ENCODE measurements around the gene CAMSAP2. TPM values are rescaled to one million over a fixed set of nuclear protein-coding genes. Genes with fewer than 3 reads are reported as not detected.

Gene CAMSAP2
- total RNA-seq, 2 experiments from 2014 or later: 2.0 to 2.4 TPM

DNA sequence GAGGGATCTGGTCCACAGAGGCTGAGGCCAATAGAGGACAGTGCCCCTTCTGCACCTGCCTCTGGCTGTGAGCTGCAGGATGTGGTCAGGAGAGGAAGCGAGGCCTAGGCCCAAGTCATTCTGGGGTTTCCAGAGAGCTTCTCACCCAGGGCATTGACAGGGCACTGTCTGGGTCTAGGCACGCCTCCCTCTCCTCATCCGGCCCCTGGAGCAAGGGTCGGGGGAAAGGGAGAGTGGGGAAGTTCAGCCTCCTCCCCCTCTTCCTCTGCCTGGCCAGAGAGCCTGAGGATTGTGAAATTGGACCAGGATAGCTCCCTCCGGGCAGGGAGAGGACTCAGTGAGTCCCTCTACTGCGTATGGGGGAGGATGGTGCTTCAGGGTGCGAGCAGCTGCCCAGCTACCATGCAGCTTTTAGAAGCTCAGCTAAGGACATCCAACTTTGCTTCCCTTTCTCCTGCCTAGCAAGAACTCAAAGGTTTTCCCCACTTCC lies 149.7 kb downstream of the CAMSAP2 start:
- H3K36me3 Mint-ChIP-seq: no peaks in the 10 kb centered on the region
- peak overlapping the region; percentile 22 for H3K4me3 Mint-ChIP-seq
- peak; percentile 77 for DNase-seq
- no peaks in the 10 kb centered on the region for H3K9me3 Mint-ChIP-seq
- H3K27me3 Mint-ChIP-seq: peaks cover 26% of the 10 kb centered on the region
- H3K27ac Mint-ChIP-seq: peak overlapping the region; percentile 46
- peaks cover 57% of the 10 kb centered on the region for H3K4me1 Mint-ChIP-seq

DNA sequence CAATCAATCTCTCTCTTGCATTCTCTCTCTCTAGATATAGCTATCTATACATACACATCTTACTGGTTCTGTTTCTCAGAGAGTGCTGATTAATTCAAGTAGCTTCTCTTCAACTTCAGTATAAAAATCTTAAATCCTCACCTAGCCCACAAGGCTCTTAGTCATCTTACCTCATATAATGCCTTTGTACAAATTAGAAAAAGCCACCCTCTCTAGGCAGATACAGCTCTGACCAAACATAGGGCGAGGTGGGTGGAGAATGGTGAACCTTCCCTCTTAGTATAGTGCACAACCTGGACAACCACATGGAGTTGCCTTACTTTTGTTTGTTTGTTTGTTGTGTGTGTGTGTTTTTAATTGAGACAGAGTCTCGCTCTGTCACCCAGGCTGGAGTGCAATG lies 150.9 kb downstream of the CAMSAP2 start:
- H3K27me3 Mint-ChIP-seq: peaks cover 38% of the 10 kb centered on the region
- DNase-seq: peak; percentile 53
- H3K4me3 Mint-ChIP-seq: peak overlapping the region; percentile 20
- peak overlapping the region; percentile 26 for H3K27ac Mint-ChIP-seq
- H3K4me1 Mint-ChIP-seq: peaks cover 57% of the 10 kb centered on the region
- H3K9me3 Mint-ChIP-seq: no peaks in the 10 kb centered on the region
- H3K36me3 Mint-ChIP-seq: no peaks in the 10 kb centered on the region

DNA sequence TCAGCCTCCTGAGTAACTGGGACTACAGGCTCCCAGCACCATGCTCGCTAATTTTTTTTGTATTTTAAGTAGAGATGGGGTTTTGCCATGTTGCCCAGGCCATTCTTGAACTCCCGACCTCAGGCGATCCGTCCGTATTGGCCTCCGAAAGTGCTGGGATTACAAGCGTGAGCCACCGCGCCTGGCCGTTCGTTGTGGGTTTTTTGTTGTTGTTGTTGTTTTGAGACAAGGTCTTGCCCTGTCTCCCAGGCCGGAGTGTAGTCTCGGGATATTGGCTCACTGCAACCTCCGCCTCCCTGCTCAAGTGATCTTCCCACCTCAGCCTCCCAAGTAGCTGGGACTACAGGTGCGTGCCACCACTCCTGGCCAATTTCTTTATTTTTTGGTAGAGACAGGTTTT lies 151.3 kb downstream of the CAMSAP2 start:
- Mint-ChIP-seq H3K36me3 (no peaks in the 10 kb centered on the region), H3K4me3 (no peak overlapping the region), H3K27ac (no peak overlapping the region), H3K4me1 (peaks cover 57% of the 10 kb centered on the region), H3K27me3 (peaks cover 43% of the 10 kb centered on the region), H3K9me3 (no peaks in the 10 kb centered on the region)
- DNase-seq: no peak

DNA sequence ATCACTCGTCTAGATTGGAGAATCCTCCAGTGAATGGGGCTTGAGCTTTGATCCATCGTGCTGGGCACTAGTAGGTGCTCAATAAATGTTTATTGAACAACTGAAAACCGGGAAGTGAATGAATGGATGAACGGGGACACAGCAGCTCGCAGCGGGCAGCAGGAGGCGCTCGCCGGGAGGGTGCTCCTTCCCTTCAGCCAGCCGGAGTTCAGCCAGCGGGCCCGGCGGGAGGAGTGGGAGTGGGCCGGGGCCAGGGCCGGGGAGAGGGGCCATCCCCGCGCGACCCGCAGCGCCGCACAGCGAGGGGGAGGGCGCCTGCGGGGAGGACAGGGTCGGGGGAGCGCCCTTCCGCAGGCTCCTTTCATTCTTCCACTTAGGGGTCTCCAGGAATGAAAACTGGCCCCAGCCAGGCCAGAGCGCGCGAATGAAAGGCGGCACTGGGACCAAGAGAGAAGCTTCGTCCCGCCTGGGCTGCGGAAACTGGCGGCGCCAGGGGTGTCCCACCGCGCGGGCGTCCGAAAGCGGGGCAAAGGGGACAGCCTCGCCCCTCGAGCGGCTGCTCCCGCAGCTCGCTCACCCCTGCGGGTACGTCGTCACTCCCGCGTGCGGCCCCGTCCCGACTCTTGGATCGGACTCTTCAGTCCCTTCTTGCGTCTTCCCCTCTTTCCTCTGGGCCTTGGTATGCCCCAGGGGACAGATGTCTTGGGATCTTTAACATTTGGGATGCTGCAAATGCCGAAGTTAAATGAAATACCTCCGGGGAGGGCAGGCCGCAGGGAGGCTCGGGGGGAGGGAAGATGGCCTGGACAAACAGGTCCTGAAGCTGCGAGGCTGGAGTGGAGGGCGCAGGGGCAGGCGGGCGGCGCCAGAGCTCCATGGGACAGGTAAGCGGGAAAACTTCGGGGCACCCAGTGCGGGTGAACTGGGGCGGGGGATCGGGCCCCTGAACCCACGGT lies 152.4 kb downstream of the CAMSAP2 start:
- Mint-ChIP-seq H3K36me3 (no peaks in the 10 kb centered on the region), H3K9me3 (no peaks in the 10 kb centered on the region), H3K27ac (no peak overlapping the region), H3K4me3 (peak overlapping the region; percentile 65), H3K4me1 (peaks cover 52% of the 10 kb centered on the region), H3K27me3 (peaks cover 44% of the 10 kb centered on the region)
- DNase-seq: no peak

DNA sequence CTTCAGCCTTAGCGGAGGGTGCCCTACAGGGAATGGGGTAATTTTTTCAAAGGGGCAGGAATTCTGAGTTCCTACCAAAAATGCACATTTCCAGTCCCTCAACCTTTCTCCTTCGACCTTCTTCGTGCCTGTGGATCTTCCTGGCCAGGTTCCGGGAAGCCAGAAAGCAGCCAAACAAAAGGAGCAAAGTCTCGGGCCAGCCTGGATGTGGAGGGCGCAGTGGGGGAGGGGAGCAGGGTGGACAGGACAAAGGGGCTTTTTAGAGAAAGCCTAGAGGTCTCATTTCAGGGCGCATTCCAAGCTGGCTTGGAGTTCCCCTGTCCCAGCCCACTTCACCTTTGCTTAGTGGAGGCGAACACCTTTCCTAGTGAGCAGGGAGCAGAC lies 153.1 kb downstream of the CAMSAP2 start:
- Mint-ChIP-seq H3K9me3 (no peaks in the 10 kb centered on the region), H3K27ac (no peak overlapping the region), H3K4me3 (no peak overlapping the region), H3K27me3 (peaks cover 44% of the 10 kb centered on the region), H3K36me3 (no peaks in the 10 kb centered on the region), H3K4me1 (peaks cover 50% of the 10 kb centered on the region)
- DNase-seq: no peak

DNA sequence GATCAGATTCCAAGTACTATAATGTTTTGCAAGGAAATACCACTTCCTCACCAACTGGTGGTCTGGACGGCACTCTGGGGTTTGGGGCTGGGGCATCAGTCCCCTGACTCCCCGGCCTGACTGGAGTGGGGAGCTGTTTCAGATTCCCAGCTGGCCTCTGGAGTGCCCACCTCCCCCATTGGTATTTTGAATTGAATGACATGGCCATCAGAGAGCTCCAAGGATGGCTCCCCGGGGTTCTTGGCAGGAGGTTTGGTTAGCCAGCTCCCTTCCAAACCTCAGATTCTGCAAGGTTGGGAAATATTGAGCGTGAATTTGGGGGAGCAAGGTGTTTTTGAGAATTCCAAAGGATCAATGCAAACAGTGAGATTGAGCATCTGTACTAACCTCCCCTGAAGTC lies 153.9 kb downstream of the CAMSAP2 start:
- DNase-seq: no peak
- no peak overlapping the region for H3K27ac Mint-ChIP-seq
- no peaks in the 10 kb centered on the region for H3K9me3 Mint-ChIP-seq
- H3K27me3 Mint-ChIP-seq: peaks cover 44% of the 10 kb centered on the region
- H3K4me1 Mint-ChIP-seq: peaks cover 45% of the 10 kb centered on the region
- no peaks in the 10 kb centered on the region for H3K36me3 Mint-ChIP-seq
- no peak overlapping the region for H3K4me3 Mint-ChIP-seq

- Mint-ChIP-seq H3K4me3 (no peak overlapping the region), H3K36me3 (no peaks in the 10 kb centered on the region), H3K27ac (no peak overlapping the region), H3K4me1 (peaks cover 41% of the 10 kb centered on the region), H3K9me3 (no peaks in the 10 kb centered on the region), H3K27me3 (peaks cover 44% of the 10 kb centered on the region)
- no peak for DNase-seq
Observed at GRCh38 chr1:200892958-200893357, 154.3 kb downstream of the CAMSAP2 start.

DNA sequence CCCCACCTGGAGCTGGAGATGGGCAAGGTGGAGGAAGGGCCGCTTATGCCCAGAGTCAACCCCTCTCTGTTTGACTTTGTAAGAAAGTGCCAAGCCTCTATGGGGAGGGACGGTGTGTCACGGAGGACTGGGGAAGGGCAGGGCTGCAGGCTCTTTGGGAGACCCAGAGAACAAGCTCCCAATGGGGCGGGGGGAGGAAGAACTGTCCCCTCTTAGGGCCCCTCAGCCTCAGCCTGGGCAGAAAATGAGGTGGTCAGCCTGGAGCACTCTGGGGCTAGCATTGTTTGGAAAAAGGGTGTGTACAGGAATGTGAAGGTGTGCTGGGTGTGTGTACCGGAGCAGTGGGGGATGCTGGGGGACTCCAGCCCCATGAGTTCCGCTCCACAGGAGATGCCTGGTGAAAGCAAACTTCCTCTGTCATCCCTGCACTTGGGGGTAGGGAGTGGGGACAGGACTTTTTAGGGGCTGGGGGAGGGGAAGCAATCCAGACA lies 154.8 kb downstream of the CAMSAP2 start:
- no peak overlapping the region for H3K4me3 Mint-ChIP-seq

DNA sequence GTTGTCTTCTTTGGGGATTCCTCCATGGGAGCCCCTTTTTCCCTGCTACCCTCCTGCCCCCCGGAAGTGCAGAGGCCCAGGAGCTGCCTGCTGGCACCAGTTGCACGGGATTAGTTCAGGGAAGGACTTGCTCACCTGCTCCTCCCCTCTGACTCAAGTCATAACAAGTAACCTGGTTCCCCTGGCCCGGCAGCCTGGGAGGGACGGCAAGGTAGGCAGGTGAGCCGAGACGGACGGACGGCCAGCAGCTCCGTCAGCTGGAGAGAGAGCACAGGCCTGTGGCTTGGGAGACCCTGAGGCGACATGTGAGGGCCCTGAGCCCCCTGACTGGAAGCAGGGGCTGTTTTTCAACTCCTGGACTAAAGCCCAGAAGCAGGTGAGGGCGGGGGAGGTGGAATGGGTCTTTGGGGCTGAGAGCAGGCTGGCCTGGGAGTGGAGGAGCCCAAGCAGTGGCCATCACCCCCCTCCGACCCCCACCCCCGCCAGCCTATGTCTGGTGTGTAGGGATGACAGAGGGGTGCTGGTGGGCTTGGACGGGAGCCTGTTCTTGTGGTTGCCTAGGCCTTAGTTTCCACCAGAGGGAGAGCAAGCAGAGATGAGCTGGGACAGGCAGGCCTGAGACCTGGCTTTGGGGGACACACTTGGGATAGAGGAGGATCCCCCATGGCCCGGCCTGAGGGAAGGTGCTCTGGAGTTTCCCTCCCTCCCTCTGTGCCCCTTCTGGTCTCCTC lies 156.2 kb downstream of the CAMSAP2 start, which contains the start of gene INAVA:
TSS of gene INAVA (plus strand) at position 189 of the 731 bp plus-strand sequence. CDS start 3,501 bp downstream, outside the sequence.
- Mint-ChIP-seq H3K27me3 (peaks cover 44% of the 10 kb centered on the region), H3K9me3 (no peaks in the 10 kb centered on the region), H3K4me3 (no peak within 1 kb of the TSS), H3K4me1 (peaks cover 22% of the 10 kb centered on the region), H3K36me3 (no peaks in the 10 kb centered on the region), H3K27ac (no peak within 1 kb of the TSS)
- DNase-seq: no peak

More for the DNA sequence above, 154.8 kb downstream of the CAMSAP2 start:
- no peaks in the 10 kb centered on the region for H3K9me3 Mint-ChIP-seq
- no peak for DNase-seq
- peaks cover 44% of the 10 kb centered on the region for H3K27me3 Mint-ChIP-seq
- no peaks in the 10 kb centered on the region for H3K36me3 Mint-ChIP-seq
- H3K4me1 Mint-ChIP-seq: peaks cover 36% of the 10 kb centered on the region
- no peak overlapping the region for H3K27ac Mint-ChIP-seq

GRCh38 chr1:200895443-200895789 lies 156.7 kb downstream of the CAMSAP2 start:
- Mint-ChIP-seq H3K9me3 (no peaks in the 10 kb centered on the region), H3K27ac (no peak overlapping the region), H3K27me3 (peaks cover 42% of the 10 kb centered on the region), H3K4me3 (no peak overlapping the region), H3K36me3 (no peaks in the 10 kb centered on the region), H3K4me1 (peaks cover 16% of the 10 kb centered on the region)
- no peak for DNase-seq

DNA sequence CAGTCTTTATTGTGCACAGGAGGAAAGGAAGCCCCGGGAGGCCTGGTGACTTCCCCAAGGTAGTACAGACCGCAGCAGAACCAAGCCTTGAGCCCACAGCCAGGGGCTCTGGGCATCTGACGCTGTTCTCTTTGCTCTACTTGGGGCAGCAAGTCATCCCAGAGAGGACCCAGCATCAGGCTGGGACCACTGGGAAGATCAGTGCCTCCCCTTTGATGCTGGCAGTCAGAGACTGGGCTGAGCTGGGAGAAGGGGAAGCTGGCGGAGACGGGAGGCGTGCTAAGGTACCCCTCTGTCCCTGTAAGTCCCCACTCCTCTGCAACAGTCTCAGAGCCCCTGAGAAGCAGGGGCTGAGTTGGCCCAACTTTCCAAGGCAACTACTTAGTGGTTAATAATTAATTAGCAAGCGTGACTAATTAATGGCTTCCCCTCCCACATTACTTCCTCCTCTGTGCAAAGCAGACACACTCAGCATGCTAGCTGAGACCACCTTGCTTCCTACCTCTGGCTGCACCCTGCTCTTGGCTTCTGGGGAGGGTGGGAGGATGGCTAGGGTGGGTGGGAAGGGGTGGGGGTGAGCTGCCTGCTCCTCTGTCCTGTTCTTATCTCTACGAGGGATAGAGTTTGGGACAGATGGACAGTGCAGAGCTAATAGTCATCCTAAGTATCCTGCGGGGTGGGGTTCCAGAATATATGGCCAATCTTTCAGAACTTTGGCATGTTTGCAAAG lies 157.3 kb downstream of the CAMSAP2 start:
- DNase-seq: no peak
- Mint-ChIP-seq H3K4me1 (peaks cover 12% of the 10 kb centered on the region), H3K36me3 (no peaks in the 10 kb centered on the region), H3K4me3 (no peak overlapping the region), H3K9me3 (no peaks in the 10 kb centered on the region), H3K27me3 (peaks cover 38% of the 10 kb centered on the region), H3K27ac (no peak overlapping the region)

- Mint-ChIP-seq H3K36me3 (no peaks in the 10 kb centered on the region), H3K27ac (no peak overlapping the region), H3K9me3 (no peaks in the 10 kb centered on the region), H3K4me3 (no peak overlapping the region), H3K27me3 (peaks cover 37% of the 10 kb centered on the region), H3K4me1 (peaks cover 9% of the 10 kb centered on the region)
- DNase-seq: no peak
Observed at GRCh38 chr1:200896531-200897196, 158.0 kb downstream of the CAMSAP2 start.

GRCh38 chr1:200897259-200897658 lies 158.6 kb downstream of the CAMSAP2 start:
- Mint-ChIP-seq H3K36me3 (no peaks in the 10 kb centered on the region), H3K27me3 (peaks cover 31% of the 10 kb centered on the region), H3K4me3 (no peak overlapping the region), H3K9me3 (no peaks in the 10 kb centered on the region), H3K4me1 (peaks cover 3% of the 10 kb centered on the region), H3K27ac (no peak overlapping the region)
- DNase-seq: no peak

GRCh38 chr1:200899015-200899386 lies 160.3 kb downstream of the CAMSAP2 start:
- no peaks in the 10 kb centered on the region for H3K9me3 Mint-ChIP-seq
- no peaks in the 10 kb centered on the region for H3K36me3 Mint-ChIP-seq
- H3K27me3 Mint-ChIP-seq: peaks cover 15% of the 10 kb centered on the region
- no peak overlapping the region for H3K27ac Mint-ChIP-seq
- DNase-seq: no peak
- H3K4me1 Mint-ChIP-seq: no peaks in the 10 kb centered on the region
- H3K4me3 Mint-ChIP-seq: no peak overlapping the region
